Gastrocnemius medialis (tissue), 4 donors: Measurements from ENCODE around the gene SAT1.

Experiments
- POLR2A ChIP-seq, 2 donors: fragments of 450-650 bp; IDR thresholded peaks; one replicate each; pipeline ENCODE4 v1.6.1; 2017; ENCODE audit warnings: antibody characterized with exemption in 2 of 2, mild to moderate bottlenecking in 2 of 2, moderate library complexity in 2 of 2
- TF ChIP-seq, protein P1 (sequence below), 5 experiments: fragments of 450-650 bp in 3 of 5; fragments of 200-600 bp in 2 of 5; sonication (generic) in 2 of 5; IDR thresholded peaks in 4 of 5; conservative IDR thresholded peaks in 1 of 5; 1 replicate in 4 of 5; 2 replicates in 1 of 5; pipeline ENCODE4 v1.5.1; 2016 to 2019; ENCODE audit warnings: antibody characterized with exemption in 5 of 5, mild to moderate bottlenecking in 3 of 5, moderate library complexity in 3 of 5

DNA sequence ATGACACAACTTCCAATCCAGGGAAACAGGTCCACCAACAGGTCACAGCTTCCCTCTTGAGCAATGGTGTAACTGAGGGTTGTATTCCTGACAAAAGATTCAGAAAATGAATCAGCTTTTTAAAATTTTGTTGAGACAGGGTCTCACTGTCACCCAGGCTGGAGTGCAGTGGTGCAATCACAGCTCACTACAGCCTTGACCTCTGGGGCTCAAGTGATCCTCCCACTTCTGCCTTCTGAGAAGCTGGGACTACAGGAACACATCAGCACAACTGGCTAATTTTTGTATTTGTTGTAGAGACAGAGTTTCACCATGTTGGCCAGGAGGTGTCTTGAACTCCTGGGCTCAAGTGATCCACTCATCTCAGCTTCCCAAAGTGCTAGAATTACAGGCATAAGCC, 43.7 kb downstream of the SAT1 start:
- TF ChIP-seq POLR2A (IDR thresholded peaks at IDR 0.05): no peak
- TF ChIP-seq, protein P1, sequence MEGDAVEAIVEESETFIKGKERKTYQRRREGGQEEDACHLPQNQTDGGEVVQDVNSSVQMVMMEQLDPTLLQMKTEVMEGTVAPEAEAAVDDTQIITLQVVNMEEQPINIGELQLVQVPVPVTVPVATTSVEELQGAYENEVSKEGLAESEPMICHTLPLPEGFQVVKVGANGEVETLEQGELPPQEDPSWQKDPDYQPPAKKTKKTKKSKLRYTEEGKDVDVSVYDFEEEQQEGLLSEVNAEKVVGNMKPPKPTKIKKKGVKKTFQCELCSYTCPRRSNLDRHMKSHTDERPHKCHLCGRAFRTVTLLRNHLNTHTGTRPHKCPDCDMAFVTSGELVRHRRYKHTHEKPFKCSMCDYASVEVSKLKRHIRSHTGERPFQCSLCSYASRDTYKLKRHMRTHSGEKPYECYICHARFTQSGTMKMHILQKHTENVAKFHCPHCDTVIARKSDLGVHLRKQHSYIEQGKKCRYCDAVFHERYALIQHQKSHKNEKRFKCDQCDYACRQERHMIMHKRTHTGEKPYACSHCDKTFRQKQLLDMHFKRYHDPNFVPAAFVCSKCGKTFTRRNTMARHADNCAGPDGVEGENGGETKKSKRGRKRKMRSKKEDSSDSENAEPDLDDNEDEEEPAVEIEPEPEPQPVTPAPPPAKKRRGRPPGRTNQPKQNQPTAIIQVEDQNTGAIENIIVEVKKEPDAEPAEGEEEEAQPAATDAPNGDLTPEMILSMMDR (IDR thresholded peaks at IDR 0.05 in 4 of 5, conservative IDR thresholded peaks at IDR 0.05 in 1 of 5): no peak
